GM12864 (cell line): ENCODE results near the gene KPRP.

Experiments used
- DNase-seq: peaks from one replicate; pipeline ENCODE4 v3.0.0-alpha.2; 2011; ENCODE audit warnings: low read depth
- H3K4me3 ChIP-seq: 2 replicates; pipeline ENCODE4 v1.5.1; 2011; ENCODE audit warnings: mild to moderate bottlenecking, low read depth, low read length, control low read depth
- CTCF ChIP-seq: IDR thresholded peaks from 2 replicates; pipeline ENCODE4 v1.5.1; 2011; ENCODE audit warnings: low read depth, mild to moderate bottlenecking, moderate library complexity, low read length, control low read depth, inconsistent platforms; ENCODE audit errors: missing control alignments

Gene KPRP

GRCh38 chr1:152796421-152796820, 38.6 kb downstream of the KPRP start, which contains the start of gene LCE1D:
Gene LCE1D (plus strand): TSS chr1:152796721. CDS start chr1:152797795, 1,074 bp downstream.
- DNase-seq: no peak
- no peak for TF ChIP-seq CTCF

DNA sequence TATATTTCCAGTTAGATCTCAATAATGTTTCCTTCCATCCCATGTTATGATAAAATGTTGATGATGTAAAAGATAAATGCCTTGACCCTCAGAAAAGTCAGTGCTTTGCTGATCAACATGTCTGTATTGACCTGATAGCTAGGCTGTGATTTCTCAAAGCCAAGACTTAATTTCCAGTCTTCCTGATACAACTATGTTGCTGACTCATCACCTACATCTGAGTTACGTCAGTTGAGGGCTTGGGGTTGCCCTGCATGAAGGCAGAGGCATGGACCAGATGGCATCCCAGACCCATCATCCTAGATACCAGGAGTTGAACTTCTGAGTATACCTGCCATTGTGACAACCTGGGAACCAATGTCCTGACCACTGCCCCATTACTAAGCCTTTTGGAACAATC, 43.5 kb downstream of the KPRP start:
- no peak for TF ChIP-seq CTCF
- no peak overlapping the region for H3K4me3 ChIP-seq
- no peak for DNase-seq

More at GRCh38 chr1:152796421-152796820, 38.6 kb downstream of the KPRP start, which contains the start of gene LCE1D:
- no peak within 1 kb of the TSS for H3K4me3 ChIP-seq

GRCh38 chr1:152806576-152806975, 48.8 kb downstream of the KPRP start, which contains the start of gene LCE1C:
Gene LCE1C (minus strand): TSS chr1:152806651. CDS start chr1:152805478, 1,173 bp downstream.
- H3K4me3 ChIP-seq: no peak within 1 kb of the TSS
- DNase-seq: no peak
- no peak for TF ChIP-seq CTCF

- no peak for TF ChIP-seq CTCF
- DNase-seq: no peak
- H3K4me3 ChIP-seq: no peak overlapping the region
Measured at GRCh38 chr1:152811050-152811449, 53.2 kb downstream of the KPRP start.
